ENCODE measurements around the gene KCTD10.

GRCh38 chr12:109439181-109439580, 37.9 kb downstream of the KCTD10 start:
- TF ChIP-seq, protein P1, sequence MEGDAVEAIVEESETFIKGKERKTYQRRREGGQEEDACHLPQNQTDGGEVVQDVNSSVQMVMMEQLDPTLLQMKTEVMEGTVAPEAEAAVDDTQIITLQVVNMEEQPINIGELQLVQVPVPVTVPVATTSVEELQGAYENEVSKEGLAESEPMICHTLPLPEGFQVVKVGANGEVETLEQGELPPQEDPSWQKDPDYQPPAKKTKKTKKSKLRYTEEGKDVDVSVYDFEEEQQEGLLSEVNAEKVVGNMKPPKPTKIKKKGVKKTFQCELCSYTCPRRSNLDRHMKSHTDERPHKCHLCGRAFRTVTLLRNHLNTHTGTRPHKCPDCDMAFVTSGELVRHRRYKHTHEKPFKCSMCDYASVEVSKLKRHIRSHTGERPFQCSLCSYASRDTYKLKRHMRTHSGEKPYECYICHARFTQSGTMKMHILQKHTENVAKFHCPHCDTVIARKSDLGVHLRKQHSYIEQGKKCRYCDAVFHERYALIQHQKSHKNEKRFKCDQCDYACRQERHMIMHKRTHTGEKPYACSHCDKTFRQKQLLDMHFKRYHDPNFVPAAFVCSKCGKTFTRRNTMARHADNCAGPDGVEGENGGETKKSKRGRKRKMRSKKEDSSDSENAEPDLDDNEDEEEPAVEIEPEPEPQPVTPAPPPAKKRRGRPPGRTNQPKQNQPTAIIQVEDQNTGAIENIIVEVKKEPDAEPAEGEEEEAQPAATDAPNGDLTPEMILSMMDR (conservative IDR thresholded peaks at IDR 0.05; ENCODE audit: low read length): no peak
- TF ChIP-seq EZH2phosphoT487 (IDR thresholded peaks at IDR 0.05; ENCODE audit: borderline replicate concordance): no peak
